LNCaP clone FGC (cell line): ENCODE data around the gene LRTM2.

Experiments
- DNase-seq: peaks from one replicate; pipeline ENCODE4 v3.0.0-alpha.2; 2011; ENCODE audit warnings: low read depth
- H3K4me3 ChIP-seq: 2 replicates; pipeline ENCODE4 v1.5.1; 2011; ENCODE audit warnings: mild to moderate bottlenecking, low read depth, low read length, control low read depth
- CTCF ChIP-seq: IDR thresholded peaks from 2 replicates; pipeline ENCODE4 v1.5.1; 2012; ENCODE audit warnings: mild to moderate bottlenecking; ENCODE audit not compliant: control insufficient read depth, insufficient read depth; ENCODE audit errors: extremely low read depth

Gene LRTM2

GRCh38 chr12:1870086-1870485, 49.7 kb downstream of the LRTM2 start:
- no peak for TF ChIP-seq CTCF
- H3K4me3 ChIP-seq = no peak overlapping the region
- DNase-seq = no peak

DNA sequence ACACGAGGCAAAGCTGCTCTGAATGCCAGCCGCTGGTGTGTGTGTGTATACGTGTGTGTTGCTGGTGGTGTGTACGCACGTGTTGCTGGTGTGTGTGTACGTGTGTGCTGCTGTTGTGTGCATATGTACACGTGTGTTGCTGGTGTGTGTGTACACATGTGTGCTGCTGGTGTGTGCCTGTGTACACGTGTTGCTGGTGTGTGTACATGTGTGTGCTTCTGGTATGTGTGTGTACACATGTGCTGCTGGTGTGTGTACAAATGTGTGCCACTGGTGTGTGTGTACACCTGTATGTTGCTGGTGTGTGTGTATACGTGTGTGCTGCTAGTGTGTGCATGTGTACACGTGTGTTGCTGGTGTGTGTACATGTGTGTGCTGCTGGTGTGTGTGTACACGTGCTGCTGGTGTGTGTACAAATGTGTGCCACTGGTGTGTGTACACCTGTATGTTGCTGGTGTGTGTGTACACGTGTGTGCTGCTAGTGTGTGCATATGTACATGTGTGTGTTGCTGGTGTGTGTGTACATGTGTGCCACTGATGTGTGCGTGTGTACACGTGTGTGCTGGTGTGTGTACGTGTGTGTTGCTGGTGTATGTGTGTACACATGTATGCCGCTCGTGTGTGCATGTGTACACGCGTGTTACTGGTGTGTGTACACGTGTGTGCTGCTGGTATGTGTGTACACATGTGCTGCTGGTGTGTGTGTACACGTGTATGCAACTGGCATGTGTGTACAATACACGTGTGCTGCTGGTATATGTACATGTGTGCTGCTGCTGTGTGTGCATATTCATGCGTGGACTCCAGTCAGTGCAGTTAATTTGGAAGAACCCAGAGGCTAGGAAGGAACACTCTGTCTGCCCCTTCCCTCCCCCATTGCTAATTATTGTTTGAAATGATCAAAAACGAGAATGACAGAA, 50.9 kb downstream of the LRTM2 start:
- no peak overlapping the region for H3K4me3 ChIP-seq
- no peak for TF ChIP-seq CTCF
- DNase-seq = no peak

DNA sequence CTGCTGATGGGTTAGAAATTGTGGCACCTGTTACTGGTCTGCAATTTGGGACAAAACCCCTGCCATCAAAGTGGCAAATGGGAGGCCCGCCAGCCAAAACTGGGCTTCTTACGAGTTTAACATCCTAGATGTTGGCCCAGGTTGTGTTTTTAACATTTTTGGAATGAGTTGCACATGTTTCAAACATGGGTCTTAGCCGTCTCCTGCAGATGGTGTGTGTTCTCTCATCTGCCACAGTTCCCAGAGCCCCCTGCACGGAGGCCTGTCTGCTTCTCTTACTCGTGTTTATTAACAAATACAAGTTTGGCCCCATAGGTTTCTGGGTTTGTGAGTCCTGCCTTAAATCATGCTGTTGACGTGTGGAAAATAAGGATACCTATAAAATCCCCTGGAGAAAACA, 51.6 kb downstream of the LRTM2 start:
- H3K4me3 ChIP-seq = no peak overlapping the region
- DNase-seq = no peak

GRCh38 chr12:1872448-1872847, 52.1 kb downstream of the LRTM2 start:
- H3K4me3 ChIP-seq = no peak overlapping the region
- TF ChIP-seq CTCF = no peak
- no peak for DNase-seq

More for the DNA sequence above, 51.6 kb downstream of the LRTM2 start:
- no peak for TF ChIP-seq CTCF

GRCh38 chr12:1873531-1874510, 53.5 kb downstream of the LRTM2 start:
- no peak overlapping the region for H3K4me3 ChIP-seq
- DNase-seq = no peak
- TF ChIP-seq CTCF = no peak

- no peak overlapping the region for H3K4me3 ChIP-seq
- no peak for TF ChIP-seq CTCF
- no peak for DNase-seq
Observed at GRCh38 chr12:1875608-1876007, 55.2 kb downstream of the LRTM2 start.
